HEK293 (cell line): Measurements from ENCODE around the gene TMEM128.

Source experiments
- CTCF ChIA-PET: fragments of 350-600 bp; formaldehyde crosslinking; extraction: SDS; loops from one replicate; lab custom pipeline; 2021; ENCODE audit warnings: antibody characterized with exemption; lab: Yijun Ruan, JAX
- POLR2A ChIA-PET: fragments of 300-600 bp; formaldehyde crosslinking; extraction: SDS; loops from one replicate; lab custom pipeline; 2020; ENCODE audit warnings: antibody characterized with exemption, inconsistent platforms; lab: Yijun Ruan, JAX
- H3K27ac ChIP-seq: fragments of 200-500 bp; sonication (Bioruptor generic); 2 replicates; pipeline ENCODE4 v1.5.1; 2014; ENCODE audit warnings: low read depth, low read length, control low read depth, inconsistent platforms; ENCODE audit errors: extremely low read depth
- H3K36me3 ChIP-seq, 2 experiments: fragments of 200-500 bp in 1 of 2; sonication (Bioruptor generic) in 1 of 2; 1 replicate in 1 of 2; 2 replicates in 1 of 2; pipeline ENCODE4 v1.5.1; 2014 to 2017; ENCODE audit warnings: inconsistent platforms in 2 of 2, low read length in 2 of 2; ENCODE audit not compliant: control insufficient read depth in 2 of 2, insufficient read depth in 1 of 2
- H3K4me1 ChIP-seq: fragments of 200-500 bp; sonication (Bioruptor generic); 2 replicates; pipeline ENCODE4 v1.5.1; 2014; ENCODE audit warnings: mild to moderate bottlenecking, low read length, inconsistent platforms; ENCODE audit not compliant: control insufficient read depth, insufficient read depth
- H3K4me3 ChIP-seq: 2 replicates; pipeline ENCODE4 v1.5.1; 2011; ENCODE audit warnings: low read depth, mild to moderate bottlenecking, control low read depth, low read length, moderate library complexity
- H3K9me3 ChIP-seq: fragments of 200-500 bp; sonication (Bioruptor generic); 2 replicates; pipeline ENCODE4 v1.5.1; 2014; ENCODE audit warnings: low read depth, low read length, inconsistent platforms; ENCODE audit not compliant: control insufficient read depth, insufficient read depth
- ATF2 ChIP-seq: fragments of 450-650 bp; formaldehyde crosslinking; IDR thresholded peaks from 2 replicates; pipeline ENCODE4 v1.5.1; 2016; ENCODE audit warnings: missing biosample characterization, missing genetic modification characterization, low read depth
- BCL11A ChIP-seq: fragments of 450-650 bp; formaldehyde crosslinking; IDR thresholded peaks from 2 replicates; pipeline ENCODE4 v1.5.1; 2016; ENCODE audit warnings: low read depth, missing biosample characterization, missing genetic modification characterization
- BCL6B ChIP-seq: fragments of 450-650 bp; formaldehyde crosslinking; IDR thresholded peaks from 2 replicates; pipeline ENCODE4 v1.5.1; 2017; ENCODE audit warnings: missing biosample characterization, missing genetic modification characterization
- GLIS1 ChIP-seq: fragments of 450-650 bp; formaldehyde crosslinking; IDR thresholded peaks from 2 replicates; pipeline ENCODE4 v1.5.1; 2016; ENCODE audit warnings: missing biosample characterization, missing genetic modification characterization
- SETDB1 ChIP-seq: IDR thresholded peaks from one replicate; pipeline ENCODE4 v1.6.1; 2017; ENCODE audit warnings: mild to moderate bottlenecking, low read length, moderate library complexity, mixed read lengths; ENCODE audit not compliant: insufficient read length
- TCF7L2 ChIP-seq: IDR thresholded peaks from 2 replicates; pipeline ENCODE4 v1.6.1; 2011; ENCODE audit warnings: low read depth, mild to moderate bottlenecking, inconsistent platforms, low read length, moderate library complexity, borderline replicate concordance
- TRIM28 ChIP-seq: IDR thresholded peaks from 2 replicates; pipeline ENCODE4 v1.6.1; 2011; ENCODE audit warnings: low read length, control low read depth, borderline replicate concordance
- ZBTB7A ChIP-seq: fragments of 450-650 bp; formaldehyde crosslinking; IDR thresholded peaks from 2 replicates; pipeline ENCODE4 v1.5.1; 2016; ENCODE audit warnings: low read depth, missing biosample characterization, missing genetic modification characterization
- ZEB2 ChIP-seq: fragments of 450-650 bp; formaldehyde crosslinking; IDR thresholded peaks from 2 replicates; pipeline ENCODE4 v1.5.1; 2016; ENCODE audit warnings: missing biosample characterization, missing genetic modification characterization
- ZNF10 ChIP-seq: fragments of 450-650 bp; formaldehyde crosslinking; IDR thresholded peaks from 2 replicates; pipeline ENCODE4 v1.5.1; 2017; ENCODE audit warnings: missing biosample characterization, missing genetic modification characterization
- ZNF114 ChIP-seq: fragments of 450-650 bp; formaldehyde crosslinking; IDR thresholded peaks from 2 replicates; pipeline ENCODE4 v1.5.0; 2017; ENCODE audit warnings: missing biosample characterization, missing genetic modification characterization
- ZNF140 ChIP-seq: fragments of 450-650 bp; formaldehyde crosslinking; IDR thresholded peaks from 2 replicates; pipeline ENCODE4 v1.5.1; 2016; ENCODE audit warnings: missing biosample characterization, missing genetic modification characterization
- ZNF175 ChIP-seq: fragments of 450-650 bp; formaldehyde crosslinking; IDR thresholded peaks from 2 replicates; pipeline ENCODE4 v1.5.1; 2016; ENCODE audit warnings: missing biosample characterization, missing genetic modification characterization
- ZNF2 ChIP-seq: fragments of 450-650 bp; formaldehyde crosslinking; IDR thresholded peaks from 2 replicates; pipeline ENCODE4 v1.5.1; 2016; ENCODE audit warnings: missing biosample characterization, missing genetic modification characterization
- ZNF202 ChIP-seq: fragments of 450-650 bp; formaldehyde crosslinking; IDR thresholded peaks from 2 replicates; pipeline ENCODE4 v1.5.1; 2016; ENCODE audit warnings: missing biosample characterization, missing genetic modification characterization, borderline replicate concordance
- ZNF223 ChIP-seq: fragments of 450-650 bp; formaldehyde crosslinking; IDR thresholded peaks from 2 replicates; pipeline ENCODE4 v1.5.1; 2016; ENCODE audit warnings: missing biosample characterization, missing genetic modification characterization
- ZNF23 ChIP-seq: fragments of 450-650 bp; formaldehyde crosslinking; IDR thresholded peaks from 2 replicates; pipeline ENCODE4 v1.5.1; 2016; ENCODE audit warnings: missing biosample characterization, missing genetic modification characterization, borderline replicate concordance
- ZNF274 ChIP-seq, 2 experiments: fragments of 200-500 bp in 1 of 2; fragments of 450-650 bp in 1 of 2; sonication (Bioruptor generic) in 1 of 2; formaldehyde crosslinking in 1 of 2; IDR thresholded peaks; 2 replicates each; pipeline versions ENCODE4 v1.5.1 to v1.6.1; 2014 to 2016; ENCODE audit warnings: borderline replicate concordance in 1 of 2, inconsistent platforms in 1 of 2, low read length in 1 of 2, missing biosample characterization in 1 of 2, missing genetic modification characterization in 1 of 2
- ZNF473 ChIP-seq: fragments of 450-650 bp; formaldehyde crosslinking; IDR thresholded peaks from 2 replicates; pipeline ENCODE4 v1.5.1; 2017; ENCODE audit warnings: missing biosample characterization, missing genetic modification characterization
- ZNF48 ChIP-seq: fragments of 450-650 bp; formaldehyde crosslinking; IDR thresholded peaks from 2 replicates; pipeline ENCODE4 v1.5.1; 2016; ENCODE audit warnings: missing biosample characterization, missing genetic modification characterization
- ZNF677 ChIP-seq: fragments of 450-650 bp; IDR thresholded peaks from 2 replicates; pipeline ENCODE4 v1.5.0; 2018; ENCODE audit warnings: missing biosample characterization, mild to moderate bottlenecking, missing genetic modification characterization, moderate library complexity
- ZNF76 ChIP-seq: fragments of 450-650 bp; formaldehyde crosslinking; IDR thresholded peaks from 2 replicates; pipeline ENCODE4; 2016; ENCODE audit warnings: low read depth, missing biosample characterization, missing genetic modification characterization, borderline replicate concordance
- TF ChIP-seq, protein P1 (sequence below): fragments of 450-650 bp; formaldehyde crosslinking; IDR thresholded peaks from 2 replicates; pipeline ENCODE4 v1.5.1; 2017; ENCODE audit warnings: missing biosample characterization, missing genetic modification characterization

TMEM128 gene

DNA sequence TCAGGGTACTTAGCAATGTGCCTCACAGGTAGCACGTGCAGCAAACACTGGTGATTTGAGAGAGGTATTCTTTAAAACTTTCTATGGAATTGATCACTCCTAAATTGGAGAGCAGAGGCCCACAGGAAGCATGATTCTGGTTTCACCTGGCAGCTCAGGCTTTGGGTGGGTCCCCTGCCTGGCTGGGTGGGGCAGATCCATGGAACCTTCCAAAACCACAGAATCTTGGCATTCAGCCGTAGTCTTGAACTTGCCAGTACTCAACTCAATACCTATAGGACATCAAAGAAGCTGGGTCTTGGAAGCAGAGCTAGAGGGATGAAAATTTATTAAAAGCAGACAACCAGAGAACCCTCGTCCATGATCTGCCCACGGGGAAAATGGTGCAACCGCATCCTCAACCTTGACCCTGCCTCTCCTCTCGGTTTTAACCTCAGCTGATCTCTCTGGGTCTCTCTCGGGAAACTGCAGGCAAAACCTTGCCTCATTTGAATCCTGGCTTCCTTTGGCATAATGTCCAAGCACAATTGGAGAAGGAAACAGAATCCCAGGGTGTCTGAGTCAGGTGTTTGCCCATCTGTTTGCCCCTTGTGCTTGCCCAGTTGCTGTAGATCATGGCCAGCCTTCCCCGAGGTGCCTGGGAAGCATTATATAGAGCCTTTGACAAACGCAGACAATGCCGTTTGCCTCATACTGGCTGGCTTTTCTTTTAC lies 44.2 kb downstream of the TMEM128 start:
- Histone ChIP-seq H3K27ac (no peak overlapping the region), H3K4me1 (no peaks in the 10 kb centered on the region), H3K4me3 (no peak overlapping the region), H3K9me3 (no peaks in the 10 kb centered on the region), H3K36me3 (no peaks in the 10 kb centered on the region)
- no peak for TF ChIP-seq ZNF2 (tag by site-specific recombination)
- no peak for TF ChIP-seq ZNF114
- no peak for TF ChIP-seq ZNF23 (tag by site-specific recombination)
- CTCF ChIA-PET = interaction anchor here (0.6 kb wide), 2 partner anchors 24 to 527 kb away, joined by 3 read pairs; no protein-coding TSS in a partner anchor
- POLR2A ChIA-PET = no interaction called here

GRCh38 chr4:4202510-4202909 lies 45.5 kb downstream of the TMEM128 start:
- ChIA-PET CTCF (no interaction called here), POLR2A (no interaction called here)
- Histone ChIP-seq H3K9me3 (no peaks in the 10 kb centered on the region), H3K4me1 (no peaks in the 10 kb centered on the region), H3K4me3 (no peak overlapping the region), H3K36me3 (no peaks in the 10 kb centered on the region), H3K27ac (no peak overlapping the region)
- TF ChIP-seq GLIS1 (0 out of 2 replicates have a peak, but pooled peaks have one; percentile 21), TCF7L2 (no peak)

GRCh38 chr4:4200624-4201023 lies 47.4 kb downstream of the TMEM128 start:
- Histone ChIP-seq H3K4me1 (no peaks in the 10 kb centered on the region), H3K9me3 (no peaks in the 10 kb centered on the region), H3K36me3 (no peaks in the 10 kb centered on the region), H3K4me3 (no peak overlapping the region), H3K27ac (no peak overlapping the region)
- TF ChIP-seq SETDB1 (no peak), BCL6B (tag by site-specific recombination) (no peak), TRIM28 (no peak), ZNF274 (IDR thresholded peaks at IDR 0.05; ENCODE audit: low read length) (no peak), ZNF274 (tag by site-specific recombination; IDR thresholded peaks at IDR 0.05; ENCODE audit: borderline replicate concordance) (no peak), ZNF473 (tag by site-specific recombination) (no peak), ZNF10 (tag by site-specific recombination) (no peak), ZNF175 (no peak), ZNF23 (tag by site-specific recombination) (no peak), ZNF76 (tag by site-specific recombination) (no peak), ZNF223 (no peak), ATF2 (tag by site-specific recombination) (no peak), ZEB2 (tag by site-specific recombination) (no peak), BCL11A (tag by site-specific recombination) (no peak), ZBTB7A (tag by site-specific recombination) (no peak), ZNF202 (tag by site-specific recombination) (no peak), ZNF677 (tag by site-specific recombination) (no peak), ZNF140 (tag by site-specific recombination) (no peak), ZNF48 (tag by site-specific recombination) (no peak)
- TF ChIP-seq, protein P1, sequence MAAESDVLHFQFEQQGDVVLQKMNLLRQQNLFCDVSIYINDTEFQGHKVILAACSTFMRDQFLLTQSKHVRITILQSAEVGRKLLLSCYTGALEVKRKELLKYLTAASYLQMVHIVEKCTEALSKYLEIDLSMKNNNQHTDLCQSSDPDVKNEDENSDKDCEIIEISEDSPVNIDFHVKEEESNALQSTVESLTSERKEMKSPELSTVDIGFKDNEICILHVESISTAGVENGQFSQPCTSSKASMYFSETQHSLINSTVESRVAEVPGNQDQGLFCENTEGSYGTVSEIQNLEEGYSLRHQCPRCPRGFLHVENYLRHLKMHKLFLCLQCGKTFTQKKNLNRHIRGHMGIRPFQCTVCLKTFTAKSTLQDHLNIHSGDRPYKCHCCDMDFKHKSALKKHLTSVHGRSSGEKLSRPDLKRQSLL (tag by site-specific recombination) = no peak
- ChIA-PET CTCF (no interaction called here), POLR2A (no interaction called here)
